NCI-H446 (cell line): ENCODE data around the gene KCNJ12.
"Not testable (repeated sequence)": the region's sequence is repeated elsewhere in the genome, so short reads cannot be mapped to it uniquely, and the experiment has no call there.

Experiments
- DNase-seq, 2 experiments: peaks; one replicate each; lab custom pipeline; 2025; lab: John Stamatoyannopoulos, UW

KCNJ12 gene

DNA sequence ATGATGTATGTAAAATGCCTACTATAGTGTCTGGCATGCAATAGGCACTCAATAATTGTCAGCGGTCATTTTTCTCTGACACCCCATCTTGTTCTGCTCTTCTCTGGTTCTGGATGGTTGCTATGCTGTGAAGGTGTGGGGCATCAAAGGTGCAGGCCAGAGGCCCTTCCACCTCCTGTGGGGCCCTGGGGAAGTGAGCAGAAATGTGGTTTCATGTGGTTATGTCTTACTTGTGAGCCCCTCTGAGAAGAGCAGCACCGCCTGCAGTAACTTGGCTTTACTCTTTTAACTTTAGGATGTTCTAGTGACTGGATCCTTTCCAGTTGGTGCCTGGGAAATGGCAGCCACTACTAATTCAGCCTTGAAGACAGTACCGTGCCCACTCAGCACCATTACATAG lies 32.1 kb downstream of the KCNJ12 start:
- not testable (repeated sequence) for DNase-seq

DNA sequence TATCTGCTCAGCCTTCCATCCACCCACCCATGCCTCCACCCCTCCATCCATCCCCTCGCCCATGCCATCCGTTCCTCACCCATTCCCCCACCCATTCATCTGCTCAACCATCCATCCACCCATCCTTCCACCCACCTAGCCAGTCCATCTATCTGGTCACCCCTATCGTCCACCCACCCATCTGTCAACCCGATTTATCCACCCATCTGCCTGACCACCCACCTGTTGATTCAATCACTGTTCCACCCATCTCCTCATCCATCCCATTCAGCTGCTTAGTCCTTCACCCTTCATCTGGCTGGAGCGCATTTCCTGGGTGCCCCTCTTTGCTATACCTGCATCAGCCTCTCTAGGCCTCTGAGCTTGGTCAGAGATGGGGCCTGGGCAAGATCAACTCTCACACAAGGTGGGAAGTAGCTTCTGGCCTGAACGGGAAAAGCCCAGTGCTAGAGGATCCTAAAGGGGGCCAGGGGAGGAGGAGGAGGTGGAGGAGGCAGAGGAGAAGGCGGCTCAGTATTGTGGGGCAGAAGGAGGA lies 32.7 kb downstream of the KCNJ12 start:
- DNase-seq: not testable (repeated sequence)

DNA sequence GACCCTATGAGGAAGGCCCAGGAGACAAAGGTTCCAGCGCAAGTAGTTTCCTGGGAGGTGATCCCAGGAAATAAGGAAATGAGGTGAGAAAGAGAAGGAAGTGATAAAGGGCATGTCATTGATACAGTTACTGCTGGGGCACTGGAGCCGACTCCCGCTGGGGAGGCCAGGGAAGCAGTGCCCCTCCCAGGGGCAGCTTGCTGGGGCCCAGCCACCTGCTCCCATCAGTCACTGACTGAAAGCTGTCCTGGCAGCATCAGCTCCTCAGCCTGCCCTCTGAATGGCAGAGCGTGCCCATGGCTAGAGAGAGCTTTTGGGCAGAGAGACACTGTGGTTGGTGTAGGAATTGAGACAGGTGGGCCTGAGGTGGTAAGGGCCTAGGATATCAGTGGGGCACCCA lies 33.2 kb downstream of the KCNJ12 start:
- not testable (repeated sequence) for DNase-seq

DNA sequence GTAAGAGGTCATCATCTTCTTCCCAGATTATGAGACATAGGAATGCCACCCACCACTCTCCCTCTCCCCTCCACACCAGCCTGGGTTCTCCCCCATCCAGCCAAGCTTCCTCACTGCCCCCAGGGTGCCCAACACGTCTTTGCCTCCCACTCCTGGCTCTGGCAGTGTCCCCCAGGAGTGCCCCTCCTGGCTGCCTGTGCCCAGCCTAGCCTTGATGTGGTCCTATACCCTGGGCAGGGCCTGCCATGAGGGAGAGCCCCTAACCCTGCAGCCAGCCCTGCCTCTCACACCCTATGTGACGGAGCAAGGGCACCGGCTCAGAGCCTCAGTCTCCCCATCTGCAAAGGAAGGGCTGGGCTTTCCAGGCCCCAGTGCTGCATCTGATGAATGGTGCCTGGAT lies 33.8 kb downstream of the KCNJ12 start:
- DNase-seq: not testable (repeated sequence)

DNA sequence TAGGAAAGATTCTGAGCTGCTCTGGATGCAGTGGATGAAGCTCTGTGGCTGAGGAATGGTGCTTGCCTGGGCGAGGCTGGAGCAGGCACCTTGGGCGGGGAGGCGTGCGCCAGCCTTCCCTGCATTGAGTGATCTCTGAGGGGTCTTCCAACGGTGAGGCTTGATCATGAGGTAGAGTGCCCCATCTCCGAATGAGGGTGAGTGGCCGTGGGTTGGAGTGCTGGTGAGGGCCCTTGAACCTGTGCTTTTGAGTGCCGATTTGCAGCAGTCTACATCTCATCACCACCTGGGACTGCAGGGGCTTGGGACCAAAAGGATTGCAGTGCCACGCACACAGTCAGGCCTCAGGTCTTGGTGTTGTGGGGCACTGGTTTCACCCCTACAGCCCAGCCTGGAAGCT lies 34.2 kb downstream of the KCNJ12 start:
- DNase-seq: not testable (repeated sequence)

DNA sequence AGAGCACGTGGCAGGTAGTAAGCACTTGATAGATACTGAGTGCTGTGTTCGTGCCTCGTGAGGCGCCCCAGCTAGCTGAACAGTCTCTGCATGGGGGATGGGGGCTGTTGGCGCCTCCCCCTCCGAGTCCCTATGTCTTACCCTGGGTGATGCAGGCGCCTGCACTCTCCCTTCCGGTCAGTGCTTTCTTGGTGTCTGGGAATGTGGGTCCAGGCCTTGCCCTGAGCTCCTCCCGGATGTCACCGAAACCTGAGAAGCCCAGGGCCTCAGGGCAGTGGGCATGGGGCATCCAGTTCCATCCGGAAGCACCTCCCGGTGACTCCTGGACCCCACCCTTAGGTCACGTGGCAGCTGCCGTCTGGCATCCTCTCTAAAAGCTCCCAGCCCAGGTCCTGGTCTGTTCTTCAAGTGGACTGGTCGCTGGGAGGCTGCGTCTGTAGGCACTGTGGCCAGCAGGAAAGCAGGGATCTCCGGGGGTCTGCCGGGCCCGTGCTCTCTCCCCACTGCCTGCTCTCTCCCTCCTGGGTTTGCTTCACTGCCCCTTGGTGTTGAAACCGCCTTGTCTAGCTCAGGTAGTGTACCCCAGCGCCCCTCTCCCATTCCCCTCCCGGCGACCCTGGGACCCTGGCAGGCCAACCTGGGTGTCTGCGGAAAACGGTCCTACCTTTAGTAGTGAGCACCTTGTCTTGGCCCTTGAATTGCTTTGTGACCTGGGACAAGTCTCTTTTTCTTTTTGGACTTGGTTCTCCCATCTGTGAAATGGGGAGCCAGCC lies 34.9 kb downstream of the KCNJ12 start:
- not testable (repeated sequence) for DNase-seq

DNA sequence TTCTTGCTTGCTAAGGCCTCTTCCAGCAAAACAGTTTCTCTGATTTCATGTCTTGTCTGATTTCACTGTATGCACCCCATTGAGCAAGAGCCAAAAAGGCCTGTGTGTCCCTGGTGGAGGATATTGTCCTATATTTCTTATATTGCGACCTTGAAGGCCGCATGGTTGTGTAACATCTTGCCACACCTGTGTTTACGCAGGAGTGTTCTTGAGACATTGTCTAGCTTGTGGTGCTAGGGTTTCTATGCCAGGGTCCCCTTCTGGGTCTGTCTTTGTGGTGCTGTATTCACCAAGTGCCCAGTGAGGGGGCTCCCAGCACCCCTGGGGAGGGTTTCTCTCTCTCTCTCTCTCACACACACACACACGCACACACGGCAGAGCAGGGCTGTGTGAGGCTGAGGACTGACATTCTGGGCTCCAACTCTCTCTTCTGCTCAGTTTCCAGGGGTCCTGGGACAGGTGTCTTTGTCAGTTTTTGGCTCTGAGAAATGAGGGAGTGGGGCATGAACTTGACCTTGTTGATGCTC lies 35.6 kb downstream of the KCNJ12 start:
- not testable (repeated sequence) for DNase-seq

DNA sequence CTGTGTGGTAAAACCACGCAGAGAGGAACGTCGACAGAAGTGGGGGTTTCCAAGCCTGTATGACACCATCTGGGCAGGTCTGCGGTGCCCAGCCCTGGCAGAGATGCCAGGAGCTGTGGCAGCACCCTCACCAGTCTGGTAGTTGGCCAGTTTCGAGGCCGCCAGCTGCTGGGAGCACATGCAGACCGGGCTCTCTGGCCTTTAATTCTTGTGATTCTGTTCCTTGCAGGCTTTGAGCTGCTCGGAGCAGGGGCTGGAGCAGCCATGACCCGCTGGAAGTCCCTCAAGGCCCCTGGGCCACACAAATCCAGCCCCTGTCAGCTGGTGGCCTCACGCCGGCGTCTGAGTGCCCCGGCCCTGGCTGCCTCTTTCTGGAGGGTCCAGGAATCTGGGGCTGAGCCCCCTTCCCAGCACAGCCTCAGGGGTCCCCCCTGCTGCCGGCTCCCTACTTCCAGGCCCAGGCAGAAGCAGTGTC lies 36.1 kb downstream of the KCNJ12 start:
- peak in 1 of 2 experiments; percentile 33 for DNase-seq

DNA sequence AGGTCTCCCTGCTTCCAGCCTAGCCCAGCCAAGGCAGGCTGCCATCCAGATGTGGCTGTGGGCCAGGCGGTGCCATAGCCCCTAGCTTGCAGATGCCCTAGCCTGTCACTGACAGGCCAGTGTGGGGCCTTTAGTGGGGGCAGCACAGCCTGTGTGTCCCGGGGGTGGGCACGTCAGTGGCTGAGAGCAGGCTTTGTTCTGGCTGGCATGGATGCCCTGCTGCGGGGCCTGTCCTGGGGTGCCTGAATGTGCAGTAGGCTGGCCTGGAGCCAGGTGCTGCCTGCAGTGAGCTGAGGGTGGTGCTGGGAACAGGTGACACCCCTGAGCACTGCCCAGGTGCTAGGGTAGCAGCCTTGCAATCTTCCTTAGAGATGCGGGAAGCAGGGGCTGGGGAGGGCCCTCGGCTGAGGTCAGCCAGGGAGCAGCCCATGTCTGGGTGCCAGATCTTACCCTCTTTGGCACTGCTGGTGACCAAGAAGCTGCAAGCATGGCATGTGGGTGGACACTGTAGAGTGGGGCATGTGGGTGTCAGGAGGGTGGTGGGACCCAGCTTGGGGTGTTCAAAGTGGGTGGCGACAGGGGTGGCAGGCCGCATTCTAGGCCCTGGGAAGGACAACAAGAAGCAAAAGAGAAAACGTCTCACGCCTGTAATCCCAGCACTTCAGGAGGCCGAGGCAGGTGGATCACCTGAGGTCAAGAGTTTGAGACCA lies 37.6 kb downstream of the KCNJ12 start:
- DNase-seq: not testable (repeated sequence)

DNA sequence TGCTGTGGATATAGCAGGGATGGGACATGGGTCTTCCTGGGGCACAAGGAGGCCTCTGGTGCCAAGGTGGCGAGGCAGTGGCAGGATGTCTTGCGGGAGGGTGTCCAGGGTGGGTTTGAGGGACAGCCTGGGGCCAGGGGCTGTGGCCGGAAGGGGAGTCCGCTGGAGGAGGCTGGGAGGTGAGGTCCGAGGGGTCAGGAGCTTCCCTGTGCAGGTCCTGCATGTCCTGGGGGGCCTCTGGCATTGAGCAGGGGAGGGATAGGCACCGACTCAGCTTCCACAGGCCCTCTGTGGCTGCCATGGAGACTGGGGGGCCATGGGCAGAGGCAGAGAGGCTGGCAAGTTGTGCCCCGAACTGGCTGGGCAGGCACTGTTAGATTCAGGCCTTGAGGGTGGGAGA lies 38.5 kb downstream of the KCNJ12 start:
- DNase-seq: not testable (repeated sequence)

DNA sequence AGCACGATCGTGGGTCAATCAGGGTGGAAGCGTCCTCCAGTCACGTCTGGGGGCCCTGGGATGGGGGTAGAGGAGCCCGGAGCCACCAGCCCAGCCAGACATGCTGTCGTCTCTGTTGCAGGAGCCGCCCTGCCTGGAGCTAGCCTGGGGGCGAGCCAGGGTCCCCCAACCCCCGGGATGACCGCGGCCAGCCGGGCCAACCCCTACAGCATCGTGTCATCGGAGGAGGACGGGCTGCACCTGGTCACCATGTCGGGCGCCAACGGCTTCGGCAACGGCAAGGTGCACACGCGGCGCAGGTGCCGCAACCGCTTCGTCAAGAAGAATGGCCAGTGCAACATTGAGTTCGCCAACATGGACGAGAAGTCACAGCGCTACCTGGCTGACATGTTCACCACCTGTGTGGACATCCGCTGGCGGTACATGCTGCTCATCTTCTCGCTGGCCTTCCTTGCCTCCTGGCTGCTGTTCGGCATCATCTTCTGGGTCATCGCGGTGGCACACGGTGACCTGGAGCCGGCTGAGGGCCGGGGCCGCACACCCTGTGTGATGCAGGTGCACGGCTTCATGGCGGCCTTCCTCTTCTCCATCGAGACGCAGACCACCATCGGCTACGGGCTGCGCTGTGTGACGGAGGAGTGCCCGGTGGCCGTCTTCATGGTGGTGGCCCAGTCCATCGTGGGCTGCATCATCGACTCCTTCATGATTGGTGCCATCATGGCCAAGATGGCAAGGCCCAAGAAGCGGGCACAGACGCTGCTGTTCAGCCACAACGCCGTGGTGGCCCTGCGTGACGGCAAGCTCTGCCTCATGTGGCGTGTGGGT lies 39.2 kb downstream of the KCNJ12 start:
- not testable (repeated sequence) for DNase-seq

DNA sequence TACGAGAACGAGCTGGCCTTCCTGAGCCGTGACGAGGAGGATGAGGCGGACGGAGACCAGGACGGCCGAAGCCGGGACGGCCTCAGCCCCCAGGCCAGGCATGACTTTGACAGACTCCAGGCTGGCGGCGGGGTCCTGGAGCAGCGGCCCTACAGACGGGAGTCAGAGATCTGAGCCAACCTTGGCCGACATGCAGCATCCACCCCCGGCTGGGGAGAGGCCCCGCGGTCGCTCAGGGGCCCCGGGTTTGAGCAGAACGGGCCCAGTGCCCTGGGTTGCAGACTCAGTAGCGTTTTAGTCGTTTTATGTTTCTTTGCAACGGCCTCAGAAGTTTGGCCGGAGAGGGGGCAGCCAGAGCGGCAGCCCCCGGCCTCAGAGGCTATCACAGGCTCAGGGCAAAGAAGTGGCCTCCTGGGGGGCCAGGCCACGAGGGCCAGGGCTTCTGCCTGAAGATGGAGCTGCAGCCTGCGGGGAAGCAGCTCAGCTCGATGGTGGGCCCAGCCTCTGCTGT lies 40.4 kb downstream of the KCNJ12 start:
- DNase-seq: not testable (repeated sequence)

DNA sequence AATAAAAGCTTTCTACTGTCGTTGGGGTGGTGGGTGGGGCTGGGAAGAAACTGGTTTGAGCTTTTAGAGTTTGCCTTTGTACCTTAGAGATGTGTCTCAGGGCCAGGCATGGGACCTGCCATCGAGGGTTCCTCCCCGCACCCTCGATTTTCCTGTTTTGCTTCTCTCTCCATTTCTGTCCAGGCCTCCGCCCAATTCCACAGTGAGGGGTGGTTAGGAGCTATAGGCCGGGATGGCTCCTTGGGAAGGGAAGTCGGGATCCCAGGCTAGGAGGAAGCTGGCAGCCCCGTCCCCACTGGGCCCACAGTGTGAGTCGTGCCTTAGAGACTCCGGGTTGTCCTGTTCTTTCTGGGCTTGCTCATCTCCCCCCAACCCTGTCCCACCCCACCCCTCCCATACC lies 41.2 kb downstream of the KCNJ12 start:
- not testable (repeated sequence) for DNase-seq

DNA sequence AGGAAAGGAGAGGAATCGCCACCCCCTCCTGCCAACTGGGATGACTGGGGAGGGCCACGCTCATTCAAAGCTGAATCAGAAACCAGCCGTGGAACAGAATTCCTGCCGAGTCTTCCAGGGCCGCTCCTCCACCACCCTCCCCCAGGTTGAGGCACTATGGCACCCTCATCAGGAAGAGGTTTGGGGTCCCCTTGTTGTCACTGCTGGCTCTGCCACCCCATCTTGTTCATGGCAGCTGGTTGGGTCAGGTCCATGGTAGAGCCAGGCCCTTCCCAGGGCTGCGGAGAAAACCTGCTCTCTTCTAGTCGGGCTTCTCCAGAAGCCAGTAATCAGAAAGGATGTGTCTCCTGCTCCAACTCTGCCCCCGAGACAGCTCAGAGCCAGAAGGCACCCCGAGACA lies 41.8 kb downstream of the KCNJ12 start:
- DNase-seq: no peak

DNA sequence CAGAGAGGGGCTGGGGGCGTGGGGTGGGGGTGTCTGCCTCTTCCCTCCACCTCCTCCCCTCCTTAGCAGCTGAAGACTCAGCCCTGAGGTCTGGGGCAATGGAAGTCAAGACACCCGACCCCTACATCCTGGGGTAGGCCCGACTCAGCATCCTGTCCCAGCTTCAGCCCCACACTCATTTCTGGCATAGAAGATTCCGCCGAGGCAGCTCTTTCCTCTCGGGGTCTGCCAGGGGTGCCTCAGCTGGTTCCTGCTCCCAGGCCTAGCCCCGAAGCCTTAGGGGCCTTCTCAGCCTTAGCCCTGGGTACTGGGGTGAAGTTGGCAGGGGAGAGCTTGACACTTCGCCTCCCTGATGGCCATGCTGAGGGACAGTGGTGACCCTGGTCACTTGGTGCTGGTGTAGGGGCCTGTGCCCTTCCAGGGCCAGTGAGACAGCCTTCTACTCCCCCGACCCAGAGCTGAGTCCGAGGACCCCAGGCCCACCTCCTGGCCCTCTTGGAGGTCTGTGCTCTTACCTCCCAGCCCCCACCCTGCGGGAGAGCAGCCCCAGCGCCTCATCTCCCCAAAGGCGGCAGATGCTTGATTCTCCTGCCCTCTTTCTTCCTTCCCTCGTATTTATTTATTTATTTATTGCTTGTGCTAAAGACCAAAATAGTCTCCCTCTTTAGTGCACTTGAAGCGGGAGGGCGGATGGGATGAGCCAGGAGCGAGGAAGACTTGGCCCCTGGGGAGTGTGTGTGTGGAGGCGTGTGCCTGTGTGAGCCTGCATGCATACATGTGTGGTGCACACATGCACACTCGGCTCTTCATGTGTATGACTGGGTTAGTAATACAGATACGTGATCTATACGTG lies 42.5 kb downstream of the KCNJ12 start:
- no peak for DNase-seq

DNA sequence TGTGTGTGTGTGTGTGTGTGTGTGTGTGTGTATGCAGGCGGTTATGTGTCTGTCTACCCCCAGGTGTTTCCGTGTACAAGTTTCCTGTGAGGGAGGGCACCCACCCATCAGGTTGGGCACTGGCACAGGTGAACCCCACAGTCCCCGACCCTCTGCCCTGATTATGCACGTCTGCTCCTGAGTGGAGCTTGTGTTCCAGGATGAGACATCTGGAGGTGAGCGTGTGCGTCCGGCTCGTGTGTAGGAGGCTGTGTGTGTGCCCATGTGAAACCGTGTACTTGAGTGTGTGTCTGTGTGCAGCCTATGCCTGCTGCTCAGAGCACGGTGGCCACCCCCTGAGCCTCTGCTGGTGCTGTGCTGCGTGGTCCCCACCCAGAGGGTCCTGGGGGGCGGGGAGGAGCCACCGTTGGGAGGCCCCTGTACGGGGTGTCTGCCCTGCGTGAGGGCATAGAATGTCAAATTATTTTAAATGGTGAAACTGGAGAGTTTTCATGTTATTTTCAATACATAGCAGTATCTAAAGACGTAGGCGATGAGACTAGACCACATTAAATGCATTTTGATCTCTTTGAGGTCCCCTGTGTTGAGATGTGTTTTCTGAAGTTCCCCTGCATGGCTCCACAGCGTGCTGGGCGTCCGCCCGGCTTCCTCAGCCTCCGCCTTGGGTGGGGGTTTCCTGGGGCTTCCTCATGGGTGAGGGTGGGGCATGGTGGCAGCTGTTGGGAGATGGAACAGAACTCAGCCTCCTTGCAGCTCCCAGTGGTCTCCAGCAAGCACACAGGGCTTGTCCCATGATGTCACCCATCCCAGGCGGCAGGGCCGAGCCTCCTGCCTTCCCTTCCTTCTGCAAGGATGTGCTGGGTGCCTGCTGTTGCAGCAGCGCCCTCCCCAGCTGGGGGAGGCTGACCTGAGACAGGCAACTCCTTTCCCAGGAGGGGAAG lies 43.4 kb downstream of the KCNJ12 start:
- DNase-seq: no peak

DNA sequence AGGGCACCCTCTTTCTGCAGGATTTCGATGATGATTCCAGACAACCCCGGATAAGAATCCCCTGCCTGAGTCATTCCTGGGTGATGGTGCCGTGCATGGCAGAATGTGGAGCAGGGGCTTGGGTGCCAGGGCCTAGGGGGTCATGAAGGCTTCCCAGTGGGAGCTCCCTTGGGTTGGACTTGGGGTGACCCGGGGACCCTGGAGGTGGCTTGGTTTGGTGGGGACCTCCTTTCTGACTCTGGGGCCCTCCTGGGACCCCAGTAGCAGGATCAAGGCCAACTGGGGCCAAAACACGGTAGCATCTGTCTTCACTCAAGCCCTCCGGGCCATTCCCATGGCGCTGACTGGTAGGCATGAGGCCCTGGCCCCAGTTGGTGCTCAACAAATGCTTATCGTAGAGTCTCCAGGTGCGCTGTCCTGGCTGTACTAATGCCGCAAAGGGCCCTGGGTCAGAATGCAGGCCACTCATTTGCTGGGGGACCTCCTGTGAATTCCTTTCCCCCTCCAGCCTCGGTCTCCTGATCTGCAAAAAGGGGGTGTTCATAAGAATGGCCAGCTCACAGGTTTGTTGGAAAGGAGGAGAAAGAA lies 44.4 kb downstream of the KCNJ12 start:
- not testable (repeated sequence) for DNase-seq

DNA sequence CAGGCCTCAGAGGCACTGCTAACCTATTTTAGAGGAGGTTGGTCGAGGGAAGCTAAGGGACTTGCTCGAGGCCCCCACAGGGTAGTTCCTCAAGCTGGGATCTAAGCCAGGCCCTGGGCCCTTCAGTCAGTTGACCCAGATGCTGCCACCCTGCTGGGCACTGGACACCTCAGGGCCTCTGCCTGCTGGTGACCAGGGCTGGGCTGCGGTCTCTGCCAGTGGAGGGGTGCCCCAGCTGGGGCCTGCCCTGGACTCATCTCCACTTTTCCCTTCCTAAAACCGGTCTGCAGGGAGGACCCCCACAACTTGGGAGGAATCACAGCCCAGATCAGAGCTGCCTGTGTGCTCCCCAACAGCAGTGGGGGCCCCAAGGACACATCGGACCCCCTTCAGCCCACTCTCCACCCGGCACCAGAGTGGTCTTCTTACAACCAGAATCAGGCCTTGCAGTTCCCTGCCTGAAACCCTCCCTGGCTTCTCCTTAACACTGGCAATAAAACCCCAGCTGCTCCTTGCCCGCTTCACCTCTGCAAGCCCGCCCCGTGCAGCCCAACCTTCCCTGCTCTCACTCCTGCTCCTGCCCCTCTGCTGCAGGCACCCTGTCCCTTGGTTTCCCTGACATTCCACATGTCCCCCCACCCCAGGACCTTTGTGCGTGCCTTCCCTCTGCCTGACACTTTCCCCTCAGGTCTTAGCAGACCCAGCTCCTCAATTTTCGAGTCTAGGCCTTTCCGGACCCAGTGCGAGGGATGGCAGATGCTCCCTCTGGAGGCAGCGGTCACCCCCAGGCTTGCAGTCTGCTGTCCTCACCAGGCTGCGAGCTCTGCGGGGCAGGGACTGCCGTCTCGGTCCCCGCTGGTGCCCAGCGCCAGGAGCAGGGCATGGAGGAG lies 45.5 kb downstream of the KCNJ12 start:
- DNase-seq: not testable (repeated sequence)
